ENCODE data around the gene ZNF195. TPM values are rescaled to one million over a fixed set of nuclear protein-coding genes. Genes with fewer than 3 reads are reported as not detected.
"Not testable (repeated sequence)": the region's sequence is repeated elsewhere in the genome, so short reads cannot be mapped to it uniquely, and the experiment has no call there.

Gene ZNF195
- total RNA-seq, 1 donor from 2014 or later, result 28.1 TPM

- not testable (repeated sequence) for DNase-seq
Measured at GRCh38 chr11:3402181-3402860, 23.4 kb upstream of the ZNF195 start.

- not testable (repeated sequence) for DNase-seq
Measured at GRCh38 chr11:3401052-3401451, 22.1 kb upstream of the ZNF195 start.

GRCh38 chr11:3398509-3398908, 19.6 kb upstream of the ZNF195 start:
- DNase-seq, result not testable (repeated sequence)

- not testable (repeated sequence) for DNase-seq
Measured at GRCh38 chr11:3398106-3398505, 19.2 kb upstream of the ZNF195 start.

GRCh38 chr11:3397210-3397609, 18.3 kb upstream of the ZNF195 start:
- DNase-seq, result not testable (repeated sequence)

GRCh38 chr11:3395468-3395867, 16.5 kb upstream of the ZNF195 start:
- DNase-seq, result not testable (repeated sequence)

GRCh38 chr11:3394956-3395355, 16.0 kb upstream of the ZNF195 start:
- not testable (repeated sequence) for DNase-seq

- DNase-seq, result not testable (repeated sequence)
Measured at GRCh38 chr11:3393450-3393849, 14.5 kb upstream of the ZNF195 start.

GRCh38 chr11:3382613-3383285, 3.8 kb upstream of the ZNF195 start:
- no peak for DNase-seq

GRCh38 chr11:3381794-3382193, 2.8 kb upstream of the ZNF195 start:
- DNase-seq, result no peak

GRCh38 chr11:3380706-3381545, 2.0 kb upstream of the ZNF195 start:
- no peak for DNase-seq

GRCh38 chr11:3375552-3375951, 3.4 kb downstream of the ZNF195 start:
- DNase-seq, result peak; percentile 6

- no peak for DNase-seq
Measured at GRCh38 chr11:3370311-3370870, 8.6 kb downstream of the ZNF195 start.

- no peak for DNase-seq
Measured at GRCh38 chr11:3369366-3369765, 9.6 kb downstream of the ZNF195 start.

GRCh38 chr11:3368199-3368598, 10.7 kb downstream of the ZNF195 start:
- DNase-seq, result no peak

GRCh38 chr11:3367221-3367620, 11.7 kb downstream of the ZNF195 start:
- no peak for DNase-seq

- DNase-seq, result no peak
Measured at GRCh38 chr11:3359092-3359824, 19.7 kb downstream of the ZNF195 start.

GRCh38 chr11:3357994-3358676, 20.8 kb downstream of the ZNF195 start:
- no peak for DNase-seq

GRCh38 chr11:3357302-3357701, 21.6 kb downstream of the ZNF195 start:
- DNase-seq, result no peak

- DNase-seq, result no peak
Measured at GRCh38 chr11:3356858-3357257, 22.1 kb downstream of the ZNF195 start.

GRCh38 chr11:3353066-3353465, 25.9 kb downstream of the ZNF195 start:
- DNase-seq, result no peak

GRCh38 chr11:3347127-3347526, 31.8 kb downstream of the ZNF195 start:
- DNase-seq, result no peak
